Endothelial cell of umbilical vein (primary cell): ENCODE results near the gene RTL5. TPM values are rescaled to one million over a fixed set of nuclear protein-coding genes. Genes with fewer than 3 reads are reported as not detected.

ENCODE experiments used
- BruUV-seq: library from RNA; stranded (reverse); fragments of 400-500 nt; replicated peaks from 2 replicates; lab custom pipeline; 2021; lab: Mats Ljungman, UMichigan
- CTCF ChIA-PET: fragments of 300-600, 350-600 bp; sonication (Branson Sonifier 250); formaldehyde crosslinking; loops from one replicate; lab custom pipeline; 2021; ENCODE audit warnings: antibody characterized with exemption, inconsistent platforms; lab: Charles Lee
- POLR2A ChIA-PET: fragments of 300-600, 350-600 bp; sonication (Branson Sonifier 250); formaldehyde crosslinking; loops from one replicate; lab custom pipeline; 2021; ENCODE audit warnings: antibody characterized with exemption, inconsistent platforms; lab: Charles Lee
- DNase-seq: peaks from one replicate; pipeline ENCODE4 v3.0.0-alpha.2; 2011; ENCODE audit warnings: low read depth, low spot score
- FAIRE-seq: peaks from 2 replicates; lab custom pipeline; 2011; peaks lifted over from hg19 to GRCh38; lab: Jason Lieb, UNC
- H2AFZ ChIP-seq: 2 replicates; pipeline ENCODE4 v1.6.0; 2012; ENCODE audit warnings: low read depth, low read length, control low read depth, inconsistent platforms
- H3K27ac ChIP-seq: 2 replicates; pipeline ENCODE4 v1.5.1; 2011; ENCODE audit warnings: low read depth, mild to moderate bottlenecking, control low read depth, low read length, moderate library complexity; ENCODE audit not compliant: insufficient read depth
- H3K27me3 ChIP-seq, 2 experiments: 2 replicates each; pipeline versions ENCODE4 v1.6.0 to v1.6.1; 2011; ENCODE audit warnings: low read length in 2 of 2, mixed read lengths in 1 of 2; ENCODE audit not compliant: control insufficient read depth in 2 of 2, insufficient read depth in 2 of 2
- H3K36me3 ChIP-seq, 2 experiments: 2 replicates in 1 of 2; 3 replicates in 1 of 2; pipeline ENCODE4 v1.5.1; 2011; ENCODE audit warnings: low read length in 2 of 2, mild to moderate bottlenecking in 1 of 2, moderate library complexity in 1 of 2; ENCODE audit not compliant: control insufficient read depth in 2 of 2, insufficient read depth in 2 of 2; ENCODE audit errors: extremely low read depth in 1 of 2
- H3K4me1 ChIP-seq: 3 replicates; pipeline ENCODE4 v1.5.1; 2011; ENCODE audit warnings: mild to moderate bottlenecking, low read length; ENCODE audit not compliant: control insufficient read depth, insufficient read depth; ENCODE audit errors: extremely low read depth
- H3K4me2 ChIP-seq: 2 replicates; pipeline ENCODE4 v1.6.1; 2011; ENCODE audit warnings: low read length, control low read depth, mixed read lengths; ENCODE audit not compliant: insufficient read depth
- H3K4me3 ChIP-seq, 3 experiments: fragments of 200-600 bp in 1 of 3; sonication (generic), shearing (Covaris generic) in 1 of 3; replicated peaks in 1 of 3; 2 replicates each; pipeline ENCODE4 v1.5.1; 2011 to 2016; ENCODE audit warnings: control low read depth in 3 of 3, low read length in 3 of 3, mild to moderate bottlenecking in 2 of 3, inconsistent platforms in 1 of 3, low read depth in 1 of 3, moderate library complexity in 1 of 3; ENCODE audit not compliant: insufficient read depth in 1 of 3
- H3K79me2 ChIP-seq: 2 replicates; pipeline ENCODE4 v1.6.0; 2012; ENCODE audit warnings: low read length, inconsistent platforms; ENCODE audit not compliant: control insufficient read depth, insufficient read depth
- H3K9ac ChIP-seq: replicated peaks from 2 replicates; pipeline ENCODE3; 2011; ENCODE audit warnings: low read length, control low read depth; ENCODE audit not compliant: insufficient read depth; ENCODE audit errors: extremely low read depth
- H3K9me1 ChIP-seq: replicated peaks from 3 replicates; pipeline ENCODE4 v1.6.0; 2011; ENCODE audit warnings: mild to moderate bottlenecking, low read length; ENCODE audit not compliant: control insufficient read depth, insufficient read depth; ENCODE audit errors: extremely low read depth
- H3K9me3 ChIP-seq: replicated peaks from 2 replicates; pipeline ENCODE4 v1.5.1; 2012; ENCODE audit warnings: low read length, inconsistent platforms; ENCODE audit not compliant: control insufficient read depth, insufficient read depth
- H4K20me1 ChIP-seq: replicated peaks from 2 replicates; pipeline ENCODE3; 2011; ENCODE audit warnings: mild to moderate bottlenecking, low read length; ENCODE audit not compliant: control insufficient read depth, insufficient read depth; ENCODE audit errors: extremely low read depth
- CTCF ChIP-seq, 2 donors: IDR thresholded peaks; 1 replicate in 1 of 2; 2 replicates in 1 of 2; pipeline ENCODE4 v1.5.1; 2011; ENCODE audit warnings: low read length in 2 of 2, mild to moderate bottlenecking in 2 of 2, moderate library complexity in 2 of 2, control low read depth in 1 of 2, inconsistent platforms in 1 of 2, low read depth in 1 of 2; ENCODE audit not compliant: insufficient read depth in 1 of 2; ENCODE audit errors: extremely low read depth in 1 of 2
- EZH2 ChIP-seq: IDR thresholded peaks from 2 replicates; pipeline ENCODE4 v1.6.1; 2012; ENCODE audit warnings: borderline replicate concordance, low read depth, mild to moderate bottlenecking, moderate library complexity, low read length, inconsistent platforms; ENCODE audit not compliant: severe bottlenecking
- FOS ChIP-seq: IDR thresholded peaks from 2 replicates; pipeline ENCODE4 v1.6.1; 2011; ENCODE audit warnings: mild to moderate bottlenecking, low read length, moderate library complexity, borderline replicate concordance; ENCODE audit not compliant: insufficient read depth
- GATA2 ChIP-seq: IDR thresholded peaks from 2 replicates; pipeline ENCODE4 v1.7.0; 2011; ENCODE audit warnings: low read depth, mild to moderate bottlenecking, moderate library complexity, mixed read lengths, low read length; ENCODE audit not compliant: insufficient read length, insufficient read depth
- JUN ChIP-seq: IDR thresholded peaks from 2 replicates; pipeline ENCODE4 v1.6.1; 2011; ENCODE audit warnings: borderline replicate concordance, low read depth; ENCODE audit not compliant: insufficient read length, insufficient read depth
- MAX ChIP-seq: IDR thresholded peaks from 2 replicates; pipeline ENCODE4 v1.6.1; 2011; ENCODE audit not compliant: insufficient read depth, insufficient read length
- MYC ChIP-seq: IDR thresholded peaks from one replicate; pipeline ENCODE4 v1.6.1; 2011; ENCODE audit warnings: mild to moderate bottlenecking, low read depth, low read length
- POLR2A ChIP-seq: IDR thresholded peaks from 2 replicates; pipeline ENCODE4 v1.6.1; 2012; ENCODE audit warnings: low read depth, mild to moderate bottlenecking, control low read depth, low read length
- POLR2AphosphoS5 ChIP-seq: IDR thresholded peaks from 2 replicates; pipeline ENCODE4 v1.6.1; 2012; ENCODE audit warnings: low read depth, mild to moderate bottlenecking, control low read depth, low read length, moderate library complexity; ENCODE audit not compliant: insufficient read depth
- dilution Hi-C: fragments of 300-500 bp; cut with MboI; formaldehyde crosslinking; loops from one replicate; pipeline ENCODE4 v1.15.0; 2019; ENCODE audit warnings: low sequenced_read_pairs; ENCODE audit not compliant: extremely low pct_ligation_motif_present
- intact Hi-C: fragments of 100-400 bp; cut with micrococcal nuclease; formaldehyde crosslinking; loops from one replicate; pipeline ENCODE4 v1.10.0; 2022
- polyA plus RNA-seq, 4 experiments: library from polyadenylated mRNA; depleted of rRNA in 3 of 4; stranded (reverse) in 3 of 4; unstranded in 1 of 4; fragments of >200 nt; gene quantifications; 2 replicates each; pipeline versions ENCODE4 v1.2.1 to v1.2.3, GENCODE V29; 2011 to 2012; ENCODE audit warnings: missing spikeins in 1 of 4
- total RNA-seq: library from RNA; stranded (reverse); gene quantifications from 2 replicates; pipeline ENCODE4 v1.2.3, GENCODE V29; 2021

The RTL5 gene
- total and polyA plus RNA-seq, 2 donors (not counting 3 experiments of a cell fraction or from before 2014, with no cell fraction given), result 1.0 to 1.7 TPM

- DNase-seq (no peak), FAIRE-seq (no peak)
- Histone ChIP-seq H3K4me3 (no peak overlapping the region), H3K9me1 (no peaks in the 10 kb centered on the region), H3K79me2 (no peaks in the 10 kb centered on the region), H3K9ac (no peak overlapping the region), H3K36me3 (peaks cover 8 to 34% of the 10 kb centered on the region in 2 experiments), H3K27me3 (no peaks in the 10 kb centered on the region), H2AFZ (no peak overlapping the region), H3K27ac (no peak overlapping the region), H4K20me1 (no peaks in the 10 kb centered on the region), H3K4me1 (no peaks in the 10 kb centered on the region), H3K9me3 (no peaks in the 10 kb centered on the region), H3K4me2 (no peak overlapping the region)
- ChIA-PET CTCF (no interaction called here), POLR2A (no interaction called here)
- no TSS peak for BruUV-seq
- intact Hi-C loops (no loop called here), dilution Hi-C loops (no loop called here)
- no peak for TF ChIP-seq CTCF (IDR thresholded peaks at IDR 0.05; ENCODE audit: extremely low read depth in 1 of 2, insufficient read depth in 1 of 2, low read depth in 1 of 2, low read length in 2 of 2)
- no peak for TF ChIP-seq JUN
- TF ChIP-seq FOS, result no peak
- TF ChIP-seq POLR2A, result no peak
- TF ChIP-seq EZH2, result no peak
- no peak for TF ChIP-seq MYC
- TF ChIP-seq MAX, result no peak
- no peak for TF ChIP-seq POLR2AphosphoS5
- no peak for TF ChIP-seq GATA2
Measured at GRCh38 chrX:72141372-72142004, 9.8 kb upstream of the RTL5 start.
